Activated effector memory CD4-positive, alpha-beta T cell treated with anti-CD3 and anti-CD28 coated beads, Interleukin-2, amount 50 U/mL, for 16 hours (primary cell): Measurements from ENCODE around the gene CWC27.
A peak's percentile ranks its signal among the peaks of the same experiment; 100 is the strongest.

Source experiments
- DNase-seq: peaks from one replicate; pipeline ENCODE4 v3.0.0-alpha.2; 2020

Gene CWC27

DNA sequence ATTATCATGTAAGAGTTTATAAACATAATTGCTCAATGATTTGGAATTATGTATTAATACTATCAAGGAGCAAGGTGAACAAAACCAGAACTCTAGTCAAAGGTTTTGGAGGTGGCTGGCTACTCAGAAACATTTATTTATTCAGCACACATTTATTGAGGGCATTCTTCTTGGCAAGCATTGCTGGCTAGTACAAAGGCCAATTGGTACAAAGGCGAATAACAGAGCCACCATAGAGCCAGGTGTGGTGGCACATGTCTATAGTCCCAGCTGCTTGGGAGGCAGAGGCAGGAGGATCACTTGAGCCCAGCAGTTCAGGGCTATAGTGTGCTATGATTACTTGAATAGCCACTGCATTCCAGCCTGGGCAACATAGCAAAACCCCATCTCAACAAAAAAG lies 242.1 kb downstream of the CWC27 start:
- no peak for DNase-seq

DNA sequence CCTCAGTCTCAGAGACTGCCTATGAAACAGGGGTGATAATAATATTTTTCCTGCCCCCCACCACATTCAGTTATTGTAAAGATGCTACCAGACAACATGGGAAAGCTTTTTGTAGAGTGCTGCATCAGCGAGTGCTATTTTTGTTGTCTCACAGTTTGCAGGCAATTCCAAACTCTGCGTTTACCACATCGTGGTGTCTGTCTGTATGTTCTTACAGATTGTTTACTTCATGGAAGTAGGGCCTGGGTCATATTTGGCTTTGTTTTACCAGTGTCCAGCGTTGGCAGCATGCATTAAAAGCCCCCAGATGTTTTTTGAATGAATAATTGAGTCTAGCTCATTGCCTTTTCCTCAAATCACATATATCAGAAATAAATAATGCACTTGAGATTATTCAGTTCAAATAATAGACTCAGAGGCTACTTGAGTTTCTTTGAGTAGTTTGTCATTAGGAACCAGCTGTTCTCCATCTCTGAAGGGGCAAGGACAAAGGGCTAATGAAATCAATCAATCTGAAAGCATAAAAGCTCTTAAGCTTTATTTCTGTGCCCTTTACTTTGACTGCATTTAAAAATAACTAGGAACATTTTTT lies 243.7 kb downstream of the CWC27 start:
- no peak for DNase-seq

DNA sequence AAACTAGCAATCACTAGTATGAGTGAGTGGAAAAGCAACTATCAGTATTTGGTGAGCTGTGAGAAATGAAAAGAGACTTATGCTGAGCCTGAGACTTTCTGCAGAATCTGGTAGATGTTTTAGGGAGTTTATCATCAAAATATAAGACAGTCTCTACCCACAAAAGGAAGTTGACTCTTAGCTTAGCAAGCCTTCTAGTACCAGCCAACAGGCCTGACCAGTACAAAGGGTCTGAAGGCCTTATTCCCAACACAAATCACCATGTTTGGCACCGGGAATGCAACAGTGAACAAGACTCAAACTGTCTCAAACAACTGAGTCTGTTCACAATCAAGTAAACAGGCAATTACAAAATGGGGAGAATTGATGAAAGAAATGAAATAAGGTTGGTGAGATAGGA lies 244.4 kb downstream of the CWC27 start:
- DNase-seq, result no peak

DNA sequence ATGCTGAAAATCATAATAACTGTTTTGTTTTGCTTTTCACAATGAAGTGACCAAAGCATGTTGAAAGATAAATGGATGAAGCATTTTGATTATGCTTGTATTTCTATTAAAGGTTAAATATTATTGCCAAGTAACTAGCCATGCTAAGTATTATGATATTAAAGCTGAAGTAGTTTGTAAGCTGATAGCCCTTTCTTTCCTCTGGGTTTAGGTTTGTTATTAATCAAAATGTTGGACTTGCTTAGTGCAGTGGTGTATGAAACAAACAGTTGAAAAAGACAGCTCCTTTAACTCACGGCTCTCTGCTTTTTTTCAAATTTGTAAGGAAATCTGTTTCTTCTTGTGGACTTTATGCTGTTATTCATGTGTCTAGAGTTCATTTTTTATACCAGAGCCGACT lies 246.0 kb downstream of the CWC27 start:
- DNase-seq, result no peak

DNA sequence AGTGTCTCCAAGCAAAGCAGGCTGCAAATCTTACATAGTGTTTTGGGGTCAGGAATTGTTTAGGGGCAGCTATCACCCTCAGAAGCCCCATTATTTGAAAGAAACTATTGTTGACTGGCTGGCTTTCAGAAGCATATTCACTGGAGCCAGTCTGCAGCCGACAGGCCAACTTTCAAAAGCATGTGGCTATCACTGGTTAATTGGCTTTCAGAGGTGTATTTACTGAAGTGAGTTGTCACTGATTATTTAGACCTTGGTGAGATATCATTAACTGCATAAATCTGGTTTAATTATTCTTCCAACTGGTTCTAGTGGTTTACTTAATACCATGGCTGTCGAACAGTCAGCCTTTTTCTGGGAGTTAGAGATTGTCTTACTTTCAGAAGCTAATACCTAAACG lies 247.0 kb downstream of the CWC27 start:
- no peak for DNase-seq

DNA sequence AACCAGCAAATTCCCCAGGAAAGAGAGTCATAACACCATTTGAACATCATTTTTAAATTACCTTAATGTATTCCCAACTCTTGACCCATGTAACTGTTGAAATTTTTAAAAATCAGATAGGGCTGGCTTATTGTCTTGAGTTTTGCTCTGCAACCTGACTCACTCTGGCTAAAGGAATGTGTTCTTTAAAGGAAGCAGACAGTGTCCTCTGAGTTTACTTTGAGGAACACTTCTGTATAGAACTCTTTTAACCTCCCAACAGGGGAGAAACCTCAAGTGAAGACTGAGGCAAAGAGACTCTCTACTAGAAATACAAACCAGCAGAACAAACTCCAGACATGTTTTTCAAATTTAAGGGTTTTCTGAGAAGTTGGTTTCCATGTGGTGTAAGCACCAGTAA lies 248.9 kb downstream of the CWC27 start:
- no peak for DNase-seq

DNA sequence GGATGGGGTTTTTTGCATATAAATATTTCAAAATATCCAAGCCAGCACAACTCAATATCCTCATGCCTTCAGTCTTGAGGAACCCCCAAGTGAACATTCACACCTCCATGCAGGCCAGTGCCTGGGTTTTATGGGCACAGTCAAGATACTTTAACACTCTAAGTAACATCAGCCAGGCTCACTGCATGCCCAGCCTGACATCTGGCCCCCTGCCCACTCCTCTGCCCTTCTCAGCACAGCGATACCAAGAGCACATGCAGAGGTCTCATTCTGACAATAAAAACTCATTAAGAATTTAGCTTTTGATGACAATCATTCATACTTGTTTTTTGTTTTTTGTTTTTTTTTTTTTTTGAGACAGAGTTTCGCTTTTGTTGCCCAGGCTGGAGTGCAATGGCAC lies 250.0 kb downstream of the CWC27 start:
- DNase-seq, result no peak

DNA sequence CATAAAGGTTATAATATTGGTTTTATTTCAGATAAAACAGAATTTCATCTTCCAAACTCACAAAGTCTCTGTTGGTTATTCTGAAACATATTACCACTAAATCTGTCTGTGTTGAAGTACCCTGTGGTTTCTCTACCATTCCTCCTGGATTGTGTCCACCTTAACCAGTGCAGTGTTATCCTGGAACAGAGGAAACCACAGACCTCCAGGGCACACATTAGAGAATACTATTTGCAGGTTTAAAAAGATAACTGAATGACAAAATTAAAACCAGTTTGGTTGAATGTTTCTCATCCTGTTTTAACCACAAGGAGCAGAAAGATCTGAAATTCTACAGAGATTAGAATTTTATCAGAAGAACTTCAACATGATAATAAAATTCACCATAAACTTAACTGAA lies 251.8 kb downstream of the CWC27 start:
- no peak for DNase-seq

DNA sequence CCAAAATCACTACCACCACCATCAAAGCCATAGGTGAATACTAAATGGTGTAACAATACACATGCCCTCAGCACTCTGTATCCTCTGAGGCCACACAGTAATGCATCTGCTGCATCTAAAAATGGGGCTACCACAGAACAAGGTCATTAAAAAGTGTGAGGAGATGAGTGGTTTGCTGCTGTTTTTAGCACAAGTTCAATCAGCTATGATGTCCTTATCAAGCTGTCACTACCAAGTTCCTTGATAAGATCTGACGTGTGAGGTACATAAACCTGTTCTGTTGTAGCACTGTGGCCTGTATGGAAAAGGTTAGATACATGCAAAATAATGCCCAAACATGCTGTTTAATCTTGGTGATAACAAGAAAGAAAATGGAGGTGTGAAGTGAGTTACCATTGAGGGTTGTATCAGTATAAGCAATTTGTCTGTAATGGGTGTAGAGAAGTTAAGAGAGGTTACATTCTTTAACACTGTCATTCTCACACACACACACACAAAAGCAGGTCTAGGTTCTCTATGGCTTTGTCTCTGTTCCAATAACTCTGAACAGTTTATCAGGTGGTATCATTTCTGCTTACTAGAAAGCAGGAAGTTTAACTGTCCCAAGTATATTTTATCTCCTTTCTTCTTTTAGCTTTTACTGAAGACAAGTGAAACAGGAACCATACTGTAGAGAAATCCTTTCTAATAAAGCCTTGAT lies 252.9 kb downstream of the CWC27 start:
- DNase-seq, result no peak

DNA sequence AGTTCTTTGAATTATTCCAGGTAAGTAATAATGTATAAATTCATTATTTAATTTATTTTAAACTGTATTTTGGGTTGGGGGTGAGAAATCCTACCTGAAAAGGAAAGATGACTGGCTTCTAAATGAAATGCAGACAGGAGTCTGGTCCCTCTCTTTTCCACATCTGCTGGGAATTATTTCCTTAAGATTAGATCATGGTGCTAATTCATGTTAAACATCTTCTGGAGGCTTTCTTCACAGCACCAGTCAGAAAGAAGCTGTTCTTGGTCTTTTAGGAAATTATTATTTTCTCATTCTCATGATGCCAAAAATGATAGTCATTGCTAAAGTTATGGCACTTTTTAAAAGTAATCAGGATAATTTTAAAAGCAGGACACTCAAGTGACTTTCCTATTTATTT lies 254.2 kb downstream of the CWC27 start:
- DNase-seq, result no peak

DNA sequence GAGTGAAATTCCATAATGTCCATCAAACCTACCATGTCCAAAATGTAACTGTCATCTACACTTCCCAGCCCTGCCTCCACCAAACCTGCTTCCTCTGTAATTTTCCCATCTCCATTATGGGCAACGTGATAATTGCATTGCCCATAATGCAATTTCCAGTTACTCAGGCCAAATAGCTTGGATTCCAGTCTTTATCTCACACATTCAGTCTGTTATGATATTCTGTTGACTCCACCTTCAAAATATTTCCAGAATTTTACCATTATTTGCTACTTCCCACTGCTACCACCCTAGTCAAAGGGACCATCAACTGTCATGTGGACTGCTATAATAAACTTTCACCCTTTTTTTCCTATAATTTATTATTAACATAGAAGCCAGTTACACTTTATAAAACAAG lies 256.0 kb downstream of the CWC27 start:
- DNase-seq, result no peak

DNA sequence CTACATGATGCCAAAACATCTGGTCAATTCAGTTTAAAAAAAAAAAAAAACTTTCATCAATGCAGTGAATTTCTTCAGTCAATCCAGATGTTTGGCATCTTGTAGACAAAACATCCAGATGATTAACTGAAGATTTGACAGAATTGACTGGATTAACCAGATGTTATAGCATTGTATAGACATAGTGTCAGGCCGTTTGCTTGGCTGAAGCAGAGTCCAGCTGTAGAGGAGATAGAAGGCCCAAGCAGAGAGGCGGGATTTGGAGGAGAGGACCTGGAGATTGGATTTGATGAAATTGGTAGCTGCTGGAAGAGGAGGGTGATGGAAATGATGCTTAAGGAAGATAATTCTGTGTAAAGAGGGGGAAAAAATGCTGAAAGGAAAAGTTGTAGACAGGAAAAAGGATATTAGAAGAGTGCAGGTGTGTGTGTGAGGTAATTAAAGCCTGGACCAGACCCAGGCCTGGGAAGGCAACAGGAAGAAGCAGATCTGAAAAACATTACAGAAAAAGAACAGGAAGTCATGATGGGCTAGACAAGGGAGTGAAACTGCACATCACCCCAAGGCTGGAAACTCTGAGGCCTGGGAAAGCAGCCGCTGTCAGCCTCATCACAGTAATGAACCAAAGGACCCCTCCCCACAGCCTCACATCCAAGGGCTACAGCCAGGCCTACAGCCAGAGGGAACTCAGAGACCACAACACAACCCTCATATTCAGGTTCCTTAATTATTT lies 258.3 kb downstream of the CWC27 start:
- DNase-seq, result no peak

DNA sequence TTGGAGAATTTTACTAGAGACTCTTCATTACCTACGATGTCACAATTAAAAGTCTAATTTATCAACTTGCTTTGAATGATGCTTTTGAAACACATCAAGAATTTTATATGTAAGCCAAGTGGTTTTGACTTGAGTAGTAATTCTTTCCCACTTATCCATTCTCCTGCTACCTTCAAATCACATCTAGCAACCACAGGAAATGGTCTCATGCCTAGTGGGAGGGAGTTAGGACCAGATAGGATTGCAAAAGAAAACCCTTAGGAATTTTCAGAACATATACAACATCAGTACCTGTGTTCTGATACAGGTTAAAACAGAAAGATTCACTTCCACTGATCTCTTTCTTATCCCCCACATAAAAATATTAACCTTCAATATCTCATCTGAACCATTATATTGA lies 260.4 kb downstream of the CWC27 start:
- no peak for DNase-seq

DNA sequence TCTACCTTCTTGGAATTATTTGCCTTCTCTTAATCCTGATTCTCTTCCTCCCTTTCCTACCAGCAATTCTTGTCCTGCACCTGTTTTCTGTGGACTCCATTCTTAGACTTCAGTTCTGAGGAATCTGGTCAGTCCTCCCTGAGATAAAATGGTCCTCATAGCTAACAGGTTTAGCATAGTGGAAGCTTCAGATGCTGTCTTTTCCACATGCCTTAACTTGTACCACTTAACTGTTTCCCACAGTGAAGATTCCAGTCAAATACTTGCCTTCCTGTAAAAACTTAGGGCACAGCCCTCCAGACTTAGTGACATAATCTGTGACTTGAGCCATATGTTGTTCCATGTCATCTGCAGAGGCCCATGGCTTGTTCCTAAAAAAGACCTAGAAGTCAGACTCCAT lies 261.3 kb downstream of the CWC27 start:
- no peak for DNase-seq

DNA sequence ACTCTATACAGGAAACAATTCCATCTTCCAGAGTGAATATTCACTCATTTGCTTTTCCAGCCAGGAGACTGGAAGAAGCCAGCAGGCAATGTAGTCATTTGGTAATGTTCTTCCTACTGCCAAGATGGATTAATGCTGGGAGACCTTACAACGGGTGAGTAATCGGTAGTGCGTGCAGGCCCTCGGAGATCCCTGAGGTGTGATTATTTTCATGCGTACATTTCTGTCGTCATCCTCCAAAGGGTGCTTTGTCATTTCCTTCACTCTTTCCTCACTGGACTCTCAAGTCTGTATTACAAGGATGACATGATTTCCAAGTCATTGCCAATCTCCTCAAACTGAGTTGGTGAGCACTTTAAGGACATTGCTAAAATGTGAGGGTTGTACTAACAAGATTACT lies 263.5 kb downstream of the CWC27 start:
- no peak for DNase-seq

DNA sequence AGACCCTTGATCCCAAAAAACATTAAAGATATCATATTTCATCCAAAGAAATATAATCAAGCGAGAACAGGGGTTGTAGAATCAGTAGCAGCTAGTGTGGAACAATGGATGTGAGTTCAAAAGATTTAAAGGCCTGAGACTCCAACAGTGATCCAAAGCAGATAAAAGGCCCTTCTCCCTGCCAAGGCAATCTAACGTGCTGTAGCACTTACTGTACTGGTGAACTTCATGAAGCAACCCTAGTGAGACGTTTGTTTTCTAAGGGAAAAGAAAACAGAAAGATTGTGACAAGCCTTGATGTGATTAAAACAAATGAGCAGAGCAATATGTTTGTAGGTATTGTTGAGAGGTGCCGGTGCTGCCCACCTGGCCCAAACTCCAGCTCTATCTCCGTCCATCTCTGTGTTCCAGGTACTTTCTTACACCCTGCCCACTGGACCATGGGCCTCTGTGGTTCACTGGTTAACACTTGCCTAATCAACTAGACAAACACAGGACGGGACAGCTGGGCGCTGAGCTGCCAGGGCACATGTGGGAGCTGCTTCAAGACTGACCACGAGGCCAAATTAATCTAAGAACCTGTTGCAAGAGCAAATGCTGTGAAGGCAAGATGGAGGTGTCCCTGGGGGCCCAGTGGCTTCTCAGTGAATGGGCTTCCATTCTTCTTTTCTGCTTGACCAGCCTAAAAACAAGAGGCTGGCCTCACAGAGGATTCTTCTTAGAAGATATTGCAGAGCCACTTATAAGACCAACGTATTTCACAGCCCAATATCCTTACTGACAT lies 265.5 kb downstream of the CWC27 start:
- no peak for DNase-seq

DNA sequence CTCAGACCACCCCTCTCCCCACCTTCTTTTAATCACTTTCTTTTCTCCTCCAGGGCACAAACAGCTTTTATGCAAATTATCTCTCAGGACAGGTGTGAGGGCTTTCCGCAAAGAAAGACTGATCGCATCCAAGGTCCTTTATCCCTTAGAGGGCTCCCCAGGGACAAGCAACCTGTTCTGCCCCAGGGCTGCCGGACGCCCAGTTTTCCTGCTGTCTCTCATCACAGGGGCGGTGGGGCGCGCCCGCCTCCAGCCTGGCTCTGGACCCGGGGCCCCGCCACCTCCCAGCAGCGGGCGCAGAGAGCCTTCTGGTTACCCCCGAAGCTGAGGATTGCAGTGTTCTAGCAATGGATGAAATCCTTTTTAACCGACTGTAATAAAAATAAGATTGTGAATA lies 266.1 kb downstream of the CWC27 start:
- no peak for DNase-seq

DNA sequence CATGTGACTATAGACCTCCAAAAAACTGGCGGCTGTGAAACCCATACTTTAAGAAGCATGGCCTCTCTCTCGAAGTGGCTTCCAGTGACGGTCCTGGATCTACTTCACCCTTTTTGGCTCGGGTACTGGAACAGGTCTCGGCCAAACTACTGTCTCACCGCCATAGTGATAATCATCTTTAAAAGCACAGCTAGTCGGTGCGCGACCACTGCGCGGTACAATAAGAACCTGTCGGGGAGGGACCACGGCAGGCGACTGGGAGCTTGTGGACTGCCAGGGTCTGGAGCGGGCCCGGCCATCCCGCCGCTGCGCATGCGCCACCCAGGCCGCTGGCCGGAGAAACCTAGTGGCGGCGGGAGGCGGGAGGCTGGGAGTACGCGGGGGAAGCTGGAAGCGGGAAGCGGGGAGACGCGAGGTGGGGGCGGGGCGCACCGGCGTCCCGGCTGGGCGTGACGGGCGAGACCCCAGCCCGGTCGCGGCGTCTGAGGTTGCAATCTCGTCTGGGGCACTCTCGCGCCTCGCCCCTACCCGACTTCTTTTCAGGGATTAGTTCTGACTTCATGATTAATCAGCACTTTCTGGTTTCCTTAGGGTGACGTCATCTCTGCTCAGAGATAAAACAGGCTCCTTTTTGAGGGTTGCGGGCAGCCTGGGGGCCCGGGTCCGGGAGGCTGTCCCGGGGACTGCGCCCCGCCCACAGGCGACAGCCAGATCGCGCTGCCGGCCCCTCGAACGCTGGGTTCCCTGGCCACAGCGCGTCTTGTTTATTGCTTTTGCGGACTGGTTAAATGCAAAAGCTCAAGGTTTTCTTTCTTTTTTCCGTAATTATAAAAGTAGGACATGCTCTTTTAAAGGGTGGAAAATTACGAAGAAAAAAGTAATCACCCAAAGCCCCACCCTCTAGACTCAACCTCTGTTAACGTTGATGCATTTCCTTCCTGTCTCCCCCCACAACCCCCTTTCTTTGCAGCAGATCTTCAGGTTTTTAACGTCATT lies 266.8 kb downstream of the CWC27 start:
- peak; percentile 92 for DNase-seq

DNA sequence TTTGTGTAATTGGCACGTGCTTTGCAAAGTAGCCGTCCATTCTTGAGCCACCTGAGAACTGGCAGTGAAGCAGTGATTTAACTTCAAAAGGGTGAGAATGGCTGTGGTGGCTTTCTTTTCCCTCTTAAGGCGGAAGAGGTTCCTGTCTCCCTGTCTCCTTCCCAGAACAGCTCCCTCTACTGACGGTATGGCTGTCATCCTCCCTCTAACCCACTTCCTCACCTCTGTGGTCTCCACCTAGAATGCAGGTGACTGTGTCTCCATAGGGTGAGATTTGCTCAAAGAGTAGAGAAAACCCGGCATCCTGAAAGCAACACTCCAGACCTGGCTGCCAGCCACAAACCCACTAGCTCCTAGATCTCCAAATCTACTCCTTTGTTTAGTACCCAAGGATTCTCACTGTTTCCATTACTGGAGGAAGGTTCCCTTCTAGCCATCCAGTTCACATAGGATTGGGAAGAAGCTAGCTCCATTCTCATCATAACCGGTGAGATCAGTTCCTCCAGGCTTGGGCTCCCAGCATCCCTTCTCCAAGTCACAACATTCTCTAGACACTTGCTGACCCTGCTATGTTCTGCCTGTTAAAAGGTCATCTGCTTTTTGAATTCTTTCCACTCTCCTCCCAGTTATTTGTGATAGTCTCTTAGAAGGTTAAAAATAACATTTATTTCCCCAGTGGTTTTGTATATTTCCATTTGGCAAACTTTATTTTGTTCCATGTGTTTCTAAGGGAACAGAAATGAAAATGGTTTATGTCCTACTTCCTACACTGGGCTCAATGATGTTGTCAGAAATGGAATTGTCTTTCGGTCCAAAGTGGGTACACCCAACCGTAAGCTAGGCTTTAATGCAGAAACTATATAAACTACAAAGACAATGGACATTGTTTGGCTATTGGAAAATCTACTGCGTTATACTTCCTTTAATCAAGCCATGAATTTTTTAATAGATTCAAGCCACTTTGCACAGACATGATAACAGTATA lies 269.4 kb downstream of the CWC27 start:
- DNase-seq, result no peak

DNA sequence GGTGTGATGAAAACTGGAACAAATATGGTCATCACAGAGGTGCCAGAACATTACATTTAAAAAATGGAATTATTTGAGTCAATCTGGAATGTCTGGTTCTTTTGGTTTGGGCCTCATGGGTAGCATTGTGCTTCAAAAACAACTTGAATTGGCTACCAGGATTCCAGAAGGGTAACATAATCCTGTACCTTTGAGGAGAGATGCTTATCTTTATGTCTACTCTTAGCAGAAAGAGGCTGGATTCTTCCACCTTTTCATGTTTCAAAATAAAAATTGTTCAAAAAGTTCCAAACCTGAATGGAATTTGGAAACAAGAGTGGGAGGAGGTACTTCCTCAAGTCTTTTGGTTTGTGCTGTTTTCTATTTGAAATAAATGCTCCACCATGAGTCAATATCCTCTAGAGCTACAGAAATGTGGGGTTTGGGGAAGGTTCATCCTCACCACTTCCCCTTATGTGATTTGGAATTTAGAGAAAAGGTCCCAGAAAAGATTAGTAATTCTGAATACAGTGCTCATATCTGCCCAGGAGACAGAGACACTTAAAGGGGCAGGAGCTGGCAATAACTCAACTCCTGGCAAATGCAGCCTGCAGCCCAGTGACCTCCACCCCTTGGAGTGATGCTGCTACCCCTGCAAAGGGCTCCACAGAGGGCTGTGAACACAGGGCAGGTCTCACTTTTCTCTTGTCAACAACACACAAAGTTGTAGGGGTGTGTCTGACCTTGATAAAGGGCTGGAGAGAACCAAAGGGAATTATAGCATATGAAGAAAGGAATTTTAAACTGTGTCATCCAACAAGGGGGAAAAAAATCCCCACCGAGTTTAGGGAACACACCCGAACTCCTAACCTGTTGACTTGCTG lies 272.8 kb downstream of the CWC27 start:
- no peak for DNase-seq
